ENCODE data around the gene INPP4B. TPM values are rescaled to one million over a fixed set of nuclear protein-coding genes. Genes with fewer than 3 reads are reported as not detected.

Gene INPP4B
- total RNA-seq, 1 experiment from 2014 or later: 14.3 TPM

- Histone ChIP-seq H3K9me3 (ENCODE audit: control insufficient read depth in 1 of 2, insufficient read depth in 1 of 2, low read depth in 1 of 2, low read length in 2 of 2) (no peaks in the 10 kb centered on the region), H3K27ac (ENCODE audit: low read depth, low read length) (peak overlapping the region; percentile 92), H3K4me2 (ENCODE audit: low read length) (peak overlapping the region; percentile 64), H3K4me1 (ENCODE audit: control insufficient read depth in 1 of 2, insufficient read depth in 2 of 2, low read length in 2 of 2) (peaks cover 38 to 52% of the 10 kb centered on the region in 2 experiments), H3K9ac (ENCODE audit: low read length) (peak overlapping the region; percentile 55), H4K20me1 (ENCODE audit: insufficient read depth) (no peaks in the 10 kb centered on the region), H2AFZ (ENCODE audit: low read depth, low read length, poor library complexity, severe bottlenecking) (no peak overlapping the region), H3K36me3 (ENCODE audit: control insufficient read depth in 1 of 2, insufficient read depth in 2 of 2, low read length in 2 of 2) (no peaks in the 10 kb centered on the region), H3K79me2 (ENCODE audit: insufficient read depth, low read length) (no peaks in the 10 kb centered on the region), H3K4me3 (replicated peaks in 1 of 2; ENCODE audit: low read depth in 1 of 2, low read length in 2 of 2) (0 out of 4 replicates have a peak overlapping the region, but pooled peaks of 1 of the 2 experiments have one; percentile 9), H3K9me2 (ENCODE audit: insufficient read depth) (no peaks in the 10 kb centered on the region; the same call in 1 of the 2 replicates), H3K27me3 (ENCODE audit: insufficient read depth, low read length) (no peaks in the 10 kb centered on the region)
- TF ChIP-seq TCF7L2 (IDR thresholded peaks at IDR 0.05; ENCODE audit: borderline replicate concordance, extremely low read depth, insufficient read depth, insufficient read length) (peak; percentile 19), SIN3A (IDR thresholded peaks at IDR 0.05; ENCODE audit: low read depth) (peak; percentile 56; the same call in 1 of the 2 replicates), CBX3 (IDR thresholded peaks at IDR 0.05; ENCODE audit: low read depth) (peak; percentile 86), ELF1 (IDR thresholded peaks at IDR 0.05; ENCODE audit: borderline replicate concordance, low read depth) (peak; percentile 68), ATF3 (IDR thresholded peaks at IDR 0.05) (peak; percentile 51), EZH2phosphoT487 (IDR thresholded peaks at IDR 0.05; ENCODE audit: borderline replicate concordance) (no peak), CTCF (IDR thresholded peaks at IDR 0.05 in 2 of 3, conservative IDR thresholded peaks at IDR 0.05 in 1 of 3; ENCODE audit: borderline replicate concordance in 1 of 3, insufficient read depth in 1 of 3, low read depth in 2 of 3, low read length in 2 of 3) (no peak), SRF (IDR thresholded peaks at IDR 0.05; ENCODE audit: low read depth) (no peak; the same call in 1 of the 2 replicates), ZFX (IDR thresholded peaks at IDR 0.05) (no peak), YY1 (IDR thresholded peaks at IDR 0.05; ENCODE audit: extremely low read depth, insufficient replicate concordance, low read depth, low read length) (peak; percentile 1), JUND (IDR thresholded peaks at IDR 0.05) (peak; percentile 94), POLR2AphosphoS5 (IDR thresholded peaks at IDR 0.05; ENCODE audit: low read depth, low read length) (peak; percentile 50), CEBPB (IDR thresholded peaks at IDR 0.05; ENCODE audit: low read depth) (peak; percentile 81), FOSL1 (IDR thresholded peaks at IDR 0.05; ENCODE audit: low read depth) (peak; percentile 86), EGR1 (IDR thresholded peaks at IDR 0.05; ENCODE audit: low read depth) (peak; percentile 38; the same call in 1 of the 2 replicates), ZNF274 (IDR thresholded peaks at IDR 0.05; ENCODE audit: low read depth, low read length) (no peak), MAX (IDR thresholded peaks at IDR 0.05) (peak; percentile 74), SP1 (IDR thresholded peaks at IDR 0.05; ENCODE audit: low read depth) (peak; percentile 94), RAD21 (IDR thresholded peaks at IDR 0.05; ENCODE audit: low read depth) (peak; percentile 28; the same call in 1 of the 2 replicates), EZH2 (IDR thresholded peaks at IDR 0.05) (no peak), ZBTB33 (IDR thresholded peaks at IDR 0.05; ENCODE audit: extremely low read depth, insufficient replicate concordance, low read length) (no peak), POLR2A (IDR thresholded peaks at IDR 0.05; ENCODE audit: borderline replicate concordance, extremely low read depth, insufficient read depth, insufficient read length) (no peak)
- ATAC-seq: peak; percentile 87
- intact Hi-C loops (cut with micrococcal nuclease): loop anchor here (5.0 kb wide), 1 partner anchor 198 kb away; no protein-coding TSS in a partner anchor
- ChIA-PET RAD21 (ENCODE audit: low non-redundant PET in 1 of 2, low total read pairs in 2 of 2, uncharacterized antibody in 2 of 2, unreplicated experiment in 2 of 2) (no interaction called here), POLR2A (interaction anchor here (1.4 kb wide), 1 partner anchor 9 kb away, joined by 5 read pairs; no protein-coding TSS in a partner anchor), CTCF (no interaction called here)
- peak; percentile 97 for DNase-seq (ENCODE audit: low read depth, low spot score)
- no TSS peak for BruUV-seq (replicated peaks)
Measured at GRCh38 chr4:142549726-142550463, 296.2 kb downstream of the INPP4B start.
